SK-N-SH treated with all-trans-retinoic acid at 6 μM for 48 hours (cell line): ENCODE data around the gene PIK3C2B.

Source experiments
- BACH2 ChIP-seq: fragments of 250-450 bp; sonication (Bioruptor Pico); IDR thresholded peaks from 2 replicates; pipeline ENCODE4 v1.9.0; 2021; ENCODE audit warnings: mild to moderate bottlenecking, borderline replicate concordance
- ESRRG ChIP-seq: fragments of 250-450 bp; sonication (Bioruptor Pico); IDR thresholded peaks from 2 replicates; pipeline ENCODE4 v1.6.1; 2021; ENCODE audit warnings: mild to moderate bottlenecking
- GLIS3 ChIP-seq: fragments of 250-450 bp; sonication (Bioruptor Pico); IDR thresholded peaks from 2 replicates; pipeline ENCODE4 v1.5.0; 2020; ENCODE audit warnings: mild to moderate bottlenecking, moderate library complexity
- OSR1 ChIP-seq: fragments of 250-450 bp; sonication (Bioruptor Pico); IDR thresholded peaks from 2 replicates; pipeline ENCODE4 v1.8.0; 2022; ENCODE audit warnings: moderate library complexity, mild to moderate bottlenecking, inconsistent platforms
- PATZ1 ChIP-seq: fragments of 250-450 bp; sonication (Bioruptor Pico); IDR thresholded peaks from 2 replicates; pipeline ENCODE4 v1.8.0; 2020; ENCODE audit warnings: mild to moderate bottlenecking, moderate library complexity, borderline replicate concordance
- RARB ChIP-seq: fragments of 250-450 bp; sonication (Bioruptor Pico); IDR thresholded peaks from 2 replicates; pipeline ENCODE4 v1.8.0; 2021; ENCODE audit warnings: mild to moderate bottlenecking, moderate library complexity
- TOX ChIP-seq: fragments of 250-450 bp; sonication (Bioruptor Pico); IDR thresholded peaks from 2 replicates; pipeline ENCODE4 v1.8.0; 2021; ENCODE audit warnings: mild to moderate bottlenecking, moderate library complexity, borderline replicate concordance
- ZC3H10 ChIP-seq: fragments of 250-450 bp; sonication (Bioruptor Pico); IDR thresholded peaks from 2 replicates; pipeline ENCODE4 v1.5.1; 2021; ENCODE audit warnings: mild to moderate bottlenecking, moderate library complexity
- ZFP3 ChIP-seq: fragments of 250-450 bp; sonication (Bioruptor Pico); IDR thresholded peaks from 2 replicates; pipeline ENCODE4 v1.5.0; 2020; ENCODE audit warnings: mild to moderate bottlenecking, moderate library complexity
- ZFP30 ChIP-seq: fragments of 450-650 bp; formaldehyde crosslinking; IDR thresholded peaks from 2 replicates; pipeline ENCODE4 v1.5.0; 2022; ENCODE audit warnings: mild to moderate bottlenecking, moderate library complexity
- ZNF565 ChIP-seq: fragments of 450-650 bp; formaldehyde crosslinking; conservative IDR thresholded peaks from 2 replicates; pipeline ENCODE4 v1.5.0; 2020; ENCODE audit warnings: low read depth, mild to moderate bottlenecking, moderate library complexity
- ZNF70 ChIP-seq: fragments of 450-650 bp; formaldehyde crosslinking; IDR thresholded peaks from 2 replicates; pipeline ENCODE4 v1.5.0; 2020; ENCODE audit warnings: mild to moderate bottlenecking, moderate library complexity
- ZNF8 ChIP-seq: fragments of 450-650 bp; formaldehyde crosslinking; IDR thresholded peaks from 2 replicates; pipeline ENCODE4 v1.5.0; 2020; ENCODE audit warnings: mild to moderate bottlenecking, moderate library complexity

- TF ChIP-seq PATZ1 (CRISPR knock-in tag) (no peak), OSR1 (CRISPR knock-in tag) (no peak), ZFP3 (no peak), ZNF70 (CRISPR knock-in tag) (no peak), RARB (CRISPR knock-in tag) (no peak), ESRRG (CRISPR knock-in tag) (no peak), ZNF565 (CRISPR knock-in tag) (no peak), ZC3H10 (CRISPR knock-in tag) (no peak), ZFP30 (CRISPR knock-in tag) (no peak), GLIS3 (no peak), TOX (CRISPR knock-in tag) (no peak), BACH2 (CRISPR knock-in tag) (no peak), ZNF8 (CRISPR knock-in tag) (no peak)
These were observed 29.1 kb upstream of the PIK3C2B start for GRCh38 chr1:204523605-204524215.
